GM21825 (cell line): ENCODE data around the gene RAB3GAP2.
"Not testable (repeated sequence)": the region's sequence is repeated elsewhere in the genome, so short reads cannot be mapped to it uniquely, and the experiment has no call there.

Source experiments
- ATAC-seq: cut with Tn5 transposase; IDR thresholded peaks from one replicate; pipeline ENCODE4 v1.9.1; 2021; ENCODE audit warnings: mild to moderate bottlenecking, moderate library complexity; ENCODE audit not compliant: unreplicated experiment

RAB3GAP2 gene

DNA sequence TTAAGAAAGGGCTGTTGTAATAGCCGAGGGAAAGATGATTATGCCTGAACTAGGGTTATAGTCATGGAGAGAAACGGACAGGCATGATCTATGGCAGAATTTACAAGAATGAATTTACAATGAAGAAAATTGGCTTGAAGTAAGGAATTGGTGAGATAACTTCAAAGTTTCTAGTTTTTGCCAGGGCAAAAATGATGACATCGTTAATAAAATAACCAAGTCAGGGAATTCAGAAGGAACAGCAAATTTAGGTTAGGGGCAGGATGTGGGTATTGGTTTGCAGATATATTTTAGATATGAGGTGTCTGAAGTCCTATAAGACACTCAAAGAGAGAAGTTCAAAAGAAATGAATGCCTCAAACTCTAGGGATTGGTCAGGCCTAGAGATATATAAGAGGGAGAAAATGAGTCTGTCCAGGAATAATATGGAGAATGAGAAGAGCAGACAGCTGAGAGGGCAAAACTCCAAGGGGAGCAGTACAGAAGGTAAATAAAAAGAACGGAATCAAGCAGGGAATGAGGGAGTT, 115.6 kb downstream of the RAB3GAP2 start:
- no peak for ATAC-seq

DNA sequence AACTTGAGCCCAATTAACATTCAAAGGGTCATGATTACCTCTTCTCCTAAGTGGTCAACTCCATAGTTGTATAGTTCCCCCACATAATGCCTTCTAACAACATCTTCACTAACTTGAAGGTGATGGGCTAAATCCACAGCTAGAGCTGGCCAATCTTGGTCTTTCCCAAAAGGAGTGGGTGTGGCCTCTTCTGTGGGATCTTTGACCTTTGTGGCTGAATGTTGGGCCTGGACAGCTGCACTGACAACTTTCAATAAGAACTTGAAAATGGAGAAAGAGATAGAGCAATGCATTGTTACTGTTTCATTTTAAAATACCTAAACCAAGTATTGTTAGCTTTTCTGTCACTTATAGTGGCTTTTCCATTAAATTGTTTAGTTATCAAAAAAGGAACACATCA, 119.1 kb downstream of the RAB3GAP2 start:
- ATAC-seq: no peak

DNA sequence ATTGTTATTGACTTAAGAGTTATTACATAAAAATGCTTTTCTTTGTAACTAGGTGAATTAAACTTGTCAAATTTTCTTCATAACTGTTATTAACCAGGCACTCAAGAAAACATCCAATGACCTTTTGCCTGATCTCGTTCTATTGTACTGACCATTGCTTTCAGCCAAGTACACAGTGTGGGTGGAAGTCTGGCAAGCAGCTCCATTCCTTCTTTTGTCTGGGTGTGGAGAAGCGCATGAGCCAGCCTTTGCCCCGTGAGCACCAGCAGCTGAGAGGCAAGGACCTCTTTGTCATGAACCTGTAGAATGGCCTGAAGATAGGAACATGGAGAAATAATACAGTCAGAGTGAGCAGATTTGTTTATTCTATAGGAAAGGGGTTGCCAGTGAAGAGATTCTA, 120.8 kb downstream of the RAB3GAP2 start:
- ATAC-seq: no peak

DNA sequence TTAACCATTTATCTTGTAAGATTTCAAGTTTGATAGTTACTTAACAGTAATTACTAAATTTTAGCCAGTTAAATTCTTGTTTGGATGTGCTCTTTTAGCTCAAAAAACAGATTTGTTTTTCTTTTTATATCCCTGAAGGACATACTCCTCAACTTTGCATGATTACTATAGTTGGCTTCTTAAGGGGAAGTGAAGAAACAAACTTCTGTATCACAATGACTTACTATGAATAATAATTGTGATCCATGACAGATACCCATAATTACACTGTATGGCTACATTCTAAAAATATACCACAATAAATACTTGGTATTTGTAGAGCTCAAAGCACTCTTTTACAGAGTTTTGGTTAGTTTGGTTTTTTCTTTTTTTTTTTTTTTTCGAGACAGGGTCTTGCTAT, 122.5 kb downstream of the RAB3GAP2 start:
- no peak for ATAC-seq

DNA sequence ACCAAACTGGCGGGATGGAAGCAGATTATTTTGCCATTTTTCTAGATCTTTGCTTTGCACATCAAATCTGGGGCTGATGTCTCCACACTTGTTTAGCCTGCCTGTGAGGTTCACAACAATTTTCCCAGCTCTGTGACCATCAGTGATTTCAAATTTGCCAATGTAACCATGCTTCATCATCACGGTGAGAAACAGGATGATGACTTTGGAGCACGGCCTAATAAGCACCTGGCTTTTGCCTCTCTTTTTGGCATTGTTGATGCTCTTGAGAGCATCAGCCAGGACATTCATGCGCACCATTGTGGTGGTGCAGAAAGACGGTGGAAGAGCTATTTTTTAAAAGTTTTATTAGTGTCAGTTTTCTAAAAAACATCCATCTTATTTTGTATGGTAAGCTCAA, 128.2 kb downstream of the RAB3GAP2 start:
- ATAC-seq: no peak

DNA sequence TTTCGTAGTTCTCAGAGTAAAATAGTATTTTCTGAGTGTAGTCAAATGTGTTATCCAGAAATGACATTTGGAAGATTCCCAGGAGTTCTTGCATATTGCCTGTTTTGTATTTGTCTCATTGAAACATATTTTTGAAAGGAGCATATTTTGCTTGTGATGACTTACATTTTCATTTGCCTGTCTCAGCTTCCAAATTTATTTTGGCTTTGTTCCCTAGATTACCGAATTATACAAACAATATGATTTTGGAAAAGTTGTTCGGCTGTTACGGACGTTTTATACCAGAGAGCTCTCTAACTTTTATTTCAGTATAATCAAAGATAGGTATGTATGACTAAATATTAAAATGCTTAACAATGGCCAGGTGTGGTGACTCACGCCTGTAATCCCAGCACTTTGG, 132.3 kb downstream of the RAB3GAP2 start:
- ATAC-seq: no peak

DNA sequence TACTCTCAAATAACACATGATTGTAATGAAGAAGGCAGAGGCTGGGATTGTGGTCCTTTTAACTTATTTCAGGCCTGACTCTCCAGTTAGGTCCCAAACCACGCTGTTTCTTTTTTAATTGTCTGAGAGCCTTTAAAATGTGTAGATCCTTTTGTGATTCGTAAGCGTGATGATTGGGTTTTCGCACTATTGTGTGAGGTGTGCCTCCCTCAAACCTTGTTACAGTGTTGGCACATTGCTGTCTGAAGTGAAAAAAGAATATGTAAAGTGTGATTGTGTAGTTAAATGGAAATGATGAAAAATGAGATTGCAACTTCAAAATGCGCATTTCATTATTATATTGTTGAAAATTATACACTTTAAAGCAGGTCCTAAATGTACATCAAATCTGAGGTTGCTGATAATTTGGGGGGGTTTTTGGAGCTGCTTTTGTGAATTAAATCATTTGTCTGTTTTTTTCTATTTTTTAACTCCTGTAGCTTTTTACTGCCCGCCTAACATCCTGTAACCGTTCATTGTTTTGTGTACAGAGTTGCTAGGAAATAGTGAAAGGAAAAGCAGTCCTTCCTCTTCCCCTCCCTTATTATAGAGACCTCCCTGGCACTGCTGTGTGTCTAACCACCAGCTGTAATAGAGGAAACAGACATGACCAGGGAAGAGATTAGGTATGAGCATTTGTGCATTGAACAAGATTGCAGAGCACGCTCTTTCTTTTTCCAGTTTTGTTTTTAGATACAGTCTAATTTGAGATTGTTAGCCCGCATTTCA, 135.1 kb downstream of the RAB3GAP2 start:
- ATAC-seq: no peak

DNA sequence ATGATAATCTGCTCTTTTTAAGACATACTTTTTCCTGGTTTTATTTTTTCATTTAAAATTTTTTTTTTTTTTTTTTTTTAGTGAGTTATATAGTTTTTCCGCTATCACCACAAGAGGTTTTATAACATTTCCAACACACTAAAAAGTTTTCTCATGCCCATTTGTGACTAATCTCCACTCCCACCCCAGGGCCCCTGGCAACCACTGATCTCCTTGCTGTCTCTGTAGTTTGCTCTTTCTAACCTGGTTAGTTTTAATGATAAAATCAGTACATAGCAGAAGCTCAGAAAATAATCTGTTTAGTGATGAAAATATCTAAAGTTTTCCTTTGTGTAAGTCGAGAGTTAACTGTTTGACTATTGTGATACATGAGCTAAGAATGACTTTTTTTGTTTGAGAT, 136.5 kb downstream of the RAB3GAP2 start:
- no peak for ATAC-seq

DNA sequence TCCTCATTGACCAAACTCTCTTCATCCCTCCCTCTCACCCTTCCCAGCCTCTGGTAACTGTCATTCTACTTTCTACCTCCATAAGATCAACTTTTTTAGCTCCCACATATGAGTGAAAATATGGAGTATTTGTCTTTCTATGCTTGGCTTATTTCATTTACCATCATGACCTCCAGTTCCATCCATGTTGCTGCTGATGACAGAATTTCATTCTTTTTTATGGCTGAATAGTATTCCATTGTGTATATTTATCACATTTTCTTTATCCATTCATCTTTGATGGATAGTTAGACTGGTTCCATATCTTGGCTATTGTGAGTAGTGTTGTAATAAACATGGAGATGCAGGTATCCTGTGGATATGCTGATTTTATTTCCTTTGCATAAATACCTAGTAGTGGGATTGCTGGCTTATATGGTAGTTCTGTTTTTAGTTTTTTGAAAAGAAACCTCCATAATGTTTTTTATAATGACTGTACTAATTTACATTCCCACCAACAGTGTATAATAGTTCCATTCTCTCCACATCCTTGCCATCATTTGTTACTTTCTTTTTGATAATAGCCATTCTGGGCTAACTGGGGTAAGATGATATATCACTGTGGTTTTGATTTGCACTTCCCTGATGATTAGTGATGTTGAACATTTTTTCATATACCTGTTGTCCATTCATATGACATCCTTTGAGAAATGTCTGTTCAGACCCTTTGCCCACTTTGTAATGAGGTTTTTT, 142.6 kb downstream of the RAB3GAP2 start:
- ATAC-seq: no peak

DNA sequence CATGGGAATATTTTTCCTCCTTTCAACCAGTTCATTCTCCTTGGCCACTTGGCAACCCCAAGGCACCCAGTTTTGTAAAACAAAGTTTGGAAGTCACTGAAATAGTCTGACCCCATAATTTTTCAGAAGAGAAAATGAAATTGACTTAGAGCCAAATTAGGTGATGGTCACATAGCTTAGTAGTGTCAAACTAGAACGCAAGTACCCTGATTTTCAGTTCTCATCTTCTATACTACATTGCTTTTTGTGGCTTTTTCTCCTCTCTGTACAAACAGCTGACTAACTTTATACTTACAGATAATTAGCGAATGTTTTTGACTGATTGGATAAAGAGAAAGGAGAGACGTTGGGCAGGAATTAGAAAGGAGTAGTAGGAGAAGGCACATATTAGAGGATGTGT, 145.2 kb downstream of the RAB3GAP2 start:
- ATAC-seq: no peak

DNA sequence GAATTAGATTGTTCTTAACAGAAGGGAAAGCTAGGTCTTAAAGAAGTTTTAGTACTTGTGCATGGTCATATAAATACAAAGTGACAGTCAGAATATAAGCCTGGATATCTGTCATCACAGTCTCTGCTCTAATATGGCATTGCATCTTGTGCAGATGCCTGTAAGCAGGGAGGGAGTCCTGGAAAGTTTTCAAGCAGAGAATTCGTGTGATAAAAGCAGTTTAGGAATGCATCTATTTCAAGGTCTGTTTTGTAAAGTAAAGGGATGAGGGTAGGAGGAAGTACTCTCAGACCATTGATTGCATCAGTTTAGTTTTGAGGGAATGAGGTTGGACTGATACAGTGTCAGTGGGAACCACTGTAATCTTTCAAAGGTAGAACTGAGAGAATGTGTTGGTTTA, 147.7 kb downstream of the RAB3GAP2 start:
- no peak for ATAC-seq

DNA sequence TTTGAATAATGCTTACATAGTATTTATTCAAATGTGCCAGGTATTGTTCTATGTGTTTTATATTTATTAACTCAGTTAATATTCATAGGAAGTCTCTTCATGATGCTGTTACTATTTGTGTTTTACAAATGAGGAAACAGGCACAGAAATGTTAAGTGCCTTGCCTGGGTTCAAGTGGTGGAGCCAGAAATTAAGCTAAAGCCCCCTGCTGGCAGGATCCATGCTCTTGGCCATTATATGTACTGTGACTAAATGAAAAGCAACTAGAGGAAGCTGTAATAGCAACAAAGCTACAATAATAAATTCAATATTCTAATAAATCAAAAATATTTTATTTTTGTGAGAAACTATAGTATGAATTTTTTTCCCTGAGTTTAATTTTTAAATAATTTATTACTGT, 148.4 kb downstream of the RAB3GAP2 start:
- no peak for ATAC-seq

DNA sequence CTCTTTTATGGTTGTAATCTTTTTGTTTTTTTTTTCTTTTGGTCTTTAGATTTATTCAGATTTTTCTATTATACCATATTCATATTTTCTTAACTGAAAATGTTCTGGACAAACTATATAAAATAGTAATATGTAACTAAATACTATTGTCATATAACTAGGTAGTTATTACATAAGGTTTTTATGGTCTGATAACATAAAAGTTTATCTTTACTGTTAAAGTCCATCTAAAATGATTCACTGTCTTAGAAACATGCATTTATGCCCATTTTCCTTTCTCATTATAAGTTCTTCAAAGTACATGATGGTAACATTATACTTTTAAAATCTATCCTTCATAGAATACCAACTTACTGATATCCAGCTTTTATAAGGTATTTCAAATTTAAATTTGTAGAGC, 149.2 kb downstream of the RAB3GAP2 start:
- no peak for ATAC-seq

DNA sequence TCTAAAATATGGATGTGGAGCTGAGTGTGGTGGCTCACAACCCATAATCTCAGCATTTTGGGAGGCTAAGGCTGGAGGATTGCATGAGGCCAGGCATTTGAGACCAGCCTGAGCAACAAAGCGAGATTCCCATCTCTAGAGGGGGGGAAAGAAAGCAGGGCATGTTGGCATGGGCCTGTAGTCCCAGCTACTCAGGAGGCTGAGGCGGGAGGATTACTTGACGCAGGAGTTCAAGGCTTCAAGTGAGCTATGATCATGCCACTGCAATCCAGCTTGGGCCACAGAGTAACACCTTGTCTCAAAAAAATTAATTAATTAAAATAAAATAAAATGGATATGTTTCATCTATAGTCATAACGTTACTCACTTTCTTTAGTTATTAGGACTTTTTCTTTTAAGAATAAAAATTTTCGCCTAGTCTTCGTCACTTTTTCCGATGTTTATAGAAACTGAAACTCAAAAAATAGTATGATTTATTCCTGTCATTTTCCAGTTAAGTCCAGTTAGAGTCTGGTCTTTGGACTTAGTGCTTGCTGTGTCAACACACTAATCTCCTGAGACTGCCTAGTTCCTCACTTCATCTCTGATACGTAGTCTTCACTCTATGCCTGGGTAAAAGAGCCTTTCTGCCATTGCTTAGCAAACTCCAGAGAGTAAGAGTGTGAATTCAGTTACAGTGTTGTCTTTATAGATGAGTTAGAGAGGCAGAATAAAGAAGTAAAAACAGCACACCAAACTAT, 150.3 kb downstream of the RAB3GAP2 start:
- ATAC-seq: no peak

DNA sequence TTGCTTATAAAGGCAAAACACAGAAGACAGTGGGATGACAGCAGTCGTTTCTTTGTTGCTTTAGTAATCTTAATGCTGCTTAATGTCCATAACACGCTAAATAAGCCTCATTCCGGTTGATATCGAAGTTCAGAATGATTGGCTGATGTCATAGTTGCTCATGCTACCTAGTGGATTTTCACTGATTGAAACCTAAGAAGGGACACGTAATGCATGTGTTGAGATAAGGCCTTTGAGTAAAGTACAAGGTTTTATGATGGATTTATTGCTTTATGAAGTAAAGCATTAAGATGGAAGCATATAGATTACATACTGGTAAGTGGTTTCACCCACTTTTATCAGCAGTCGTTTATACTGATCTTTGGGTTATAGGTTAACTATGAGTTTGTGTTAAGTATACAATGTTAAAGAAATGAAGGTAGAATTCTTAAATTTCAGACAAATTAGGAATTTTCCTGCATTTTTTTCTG, 153.2 kb downstream of the RAB3GAP2 start:
- no peak for ATAC-seq

DNA sequence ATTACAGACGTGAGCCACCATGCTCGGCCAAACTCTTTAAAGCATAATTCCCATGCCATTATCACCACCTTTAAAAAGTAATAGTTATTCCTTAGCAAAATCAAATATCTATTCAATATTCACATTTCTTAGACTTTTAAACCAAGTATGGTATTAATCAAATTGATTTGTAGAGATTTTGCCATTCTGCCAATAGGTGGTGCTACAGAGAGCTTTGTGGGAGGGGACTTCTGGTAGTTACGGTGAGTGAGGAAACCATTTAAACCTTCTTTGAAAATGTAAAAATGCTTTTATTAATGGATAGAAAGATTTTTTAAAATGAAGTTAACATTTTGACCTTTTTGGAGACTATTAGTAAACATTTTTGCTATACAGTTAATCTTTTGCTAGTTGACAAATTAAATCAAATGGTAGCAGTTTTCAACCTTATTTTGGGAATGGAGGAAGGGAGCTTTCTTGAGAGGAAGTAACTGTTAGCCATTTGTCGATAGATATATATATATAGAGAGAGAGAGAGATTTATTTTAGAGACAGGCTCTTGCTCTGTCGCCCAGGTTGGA, 159.0 kb downstream of the RAB3GAP2 start:
- no peak for ATAC-seq

DNA sequence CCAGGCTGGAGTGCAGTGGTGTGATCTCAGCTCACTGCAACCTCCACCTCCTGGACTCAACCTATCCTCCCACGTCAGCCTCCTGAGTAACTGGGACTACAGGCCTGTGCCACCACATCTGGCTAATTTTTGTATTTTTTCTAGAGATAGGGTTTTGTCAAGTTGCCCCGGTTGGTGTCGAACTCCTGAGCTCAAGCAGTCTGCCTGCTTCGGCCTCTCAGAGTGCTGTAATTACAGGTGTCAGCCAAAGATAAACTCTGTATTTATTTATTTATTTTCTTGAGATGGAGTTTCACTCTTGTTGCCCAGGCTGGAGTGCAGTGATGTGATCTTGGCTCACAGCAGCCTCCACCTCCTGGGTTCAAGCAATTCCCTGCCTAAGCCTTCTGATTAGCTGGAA, 159.7 kb downstream of the RAB3GAP2 start:
- ATAC-seq: not testable (repeated sequence)

DNA sequence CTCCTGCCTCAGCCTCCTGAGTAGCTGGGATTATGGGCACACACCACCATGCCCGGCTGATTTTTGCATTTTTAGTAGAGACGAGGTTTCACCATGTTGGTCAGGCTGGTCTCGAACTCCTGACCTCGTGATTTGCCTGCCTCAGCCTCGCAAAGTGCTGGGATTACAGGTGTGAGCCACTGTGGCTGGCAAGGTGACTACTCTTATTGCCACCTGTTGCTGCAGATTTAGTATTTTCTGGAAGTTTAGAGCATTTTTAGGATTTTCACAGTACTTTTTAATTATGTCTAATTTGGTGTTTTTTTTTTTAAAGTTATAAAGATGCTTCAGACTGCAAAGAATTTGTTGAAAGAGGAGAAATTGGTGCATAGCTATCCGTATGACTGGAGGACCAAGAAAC, 161.8 kb downstream of the RAB3GAP2 start:
- not testable (repeated sequence) for ATAC-seq

DNA sequence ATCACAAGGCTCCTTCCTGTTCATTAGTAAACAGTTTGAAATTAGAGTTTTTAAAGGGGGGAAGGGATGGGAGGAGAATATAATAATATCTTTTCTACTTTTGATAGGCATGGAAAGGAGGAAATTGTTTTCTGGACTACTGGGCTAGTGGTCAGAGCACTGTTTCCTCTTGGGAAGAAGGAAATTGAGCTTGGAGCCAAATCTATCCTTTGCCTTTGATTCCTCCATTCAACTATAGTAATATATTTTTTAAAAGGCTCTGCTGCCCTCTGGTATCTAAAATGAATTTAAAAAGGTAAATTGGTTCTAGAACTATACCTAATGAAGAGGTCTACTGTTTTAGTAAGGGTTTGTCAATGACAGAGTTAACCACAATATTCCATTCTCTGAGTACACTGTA, 172.4 kb downstream of the RAB3GAP2 start:
- ATAC-seq: no peak
